OCI-LY1 (cell line): Measurements from ENCODE around the gene FCSK.

Experiments used
- H2AFZ ChIP-seq: fragments of 200-600 bp; sonication (generic), shearing (Covaris generic); 2 replicates; pipeline ENCODE4 v1.6.0; 2014; ENCODE audit warnings: antibody characterized with exemption, mild to moderate bottlenecking, low read length
- H3F3A ChIP-seq: fragments of 200-600 bp; sonication (generic), shearing (Covaris generic); 2 replicates; pipeline ENCODE4 v1.6.0; 2014; ENCODE audit warnings: mild to moderate bottlenecking, antibody characterized with exemption, low read length, moderate library complexity; ENCODE audit not compliant: insufficient read depth
- H3K27ac ChIP-seq: fragments of 200-600 bp; sonication (generic); 2 replicates; pipeline ENCODE4 v1.5.1; 2014; ENCODE audit warnings: low read length, mixed run types, mild to moderate bottlenecking, low read depth; ENCODE audit not compliant: poor library complexity, severe bottlenecking
- H3K27me3 ChIP-seq: fragments of 200-600 bp; sonication (generic); 2 replicates; pipeline ENCODE4 v1.6.0; 2014; ENCODE audit warnings: antibody characterized with exemption, mild to moderate bottlenecking, low read length, moderate library complexity; ENCODE audit not compliant: insufficient read depth
- H3K36me3 ChIP-seq: fragments of 200-600 bp; sonication (generic); 2 replicates; pipeline ENCODE4 v1.6.1; 2014; ENCODE audit warnings: mild to moderate bottlenecking, antibody characterized with exemption, low read length, moderate library complexity, mixed read lengths; ENCODE audit not compliant: insufficient read depth
- H3K4me1 ChIP-seq: fragments of 200-600 bp; sonication (generic); 2 replicates; pipeline ENCODE4 v1.5.1; 2014; ENCODE audit warnings: mild to moderate bottlenecking, low read length, moderate library complexity; ENCODE audit not compliant: insufficient read depth, severe bottlenecking
- H3K4me2 ChIP-seq: fragments of 200-600 bp; sonication (generic), shearing (Covaris generic); 2 replicates; pipeline ENCODE4 v1.6.1; 2014; ENCODE audit warnings: low read length
- H3K4me3 ChIP-seq: fragments of 200-600 bp; sonication (generic); 2 replicates; pipeline ENCODE4 v1.5.1; 2014; ENCODE audit warnings: low read length, low read depth, mild to moderate bottlenecking, mixed read lengths; ENCODE audit not compliant: poor library complexity, severe bottlenecking
- H3K79me2 ChIP-seq: fragments of 200-600 bp; shearing (Covaris generic); 2 replicates; pipeline ENCODE4 v1.6.1; 2016; ENCODE audit warnings: mixed run types, low read length, mixed read lengths; ENCODE audit not compliant: insufficient read depth
- H3K9ac ChIP-seq: fragments of 200-600 bp; sonication (generic), shearing (Covaris generic); 2 replicates; pipeline ENCODE4 v1.6.1; 2014; ENCODE audit warnings: mild to moderate bottlenecking, low read length, mixed read lengths
- H3K9me2 ChIP-seq: fragments of 200-600 bp; sonication (generic), shearing (Covaris generic); 2 replicates; pipeline ENCODE4 v1.6.1; 2014; ENCODE audit warnings: low read depth, mild to moderate bottlenecking, low read length, mixed read lengths
- H3K9me3 ChIP-seq: fragments of 200-600 bp; shearing (Covaris generic); 2 replicates; pipeline ENCODE4 v1.6.1; 2014; ENCODE audit warnings: low read length, mixed read lengths
- H4K20me1 ChIP-seq: fragments of 200-600 bp; sonication (generic), shearing (Covaris generic); 2 replicates; pipeline ENCODE4 v1.6.0; 2016; ENCODE audit warnings: mild to moderate bottlenecking, low read length; ENCODE audit not compliant: insufficient read depth
- CTCF ChIP-seq: fragments of 200-600 bp; sonication (generic), shearing (Covaris generic); IDR thresholded peaks from 2 replicates; pipeline ENCODE4 v1.5.1; 2017; ENCODE audit warnings: mild to moderate bottlenecking, antibody characterized with exemption, low read length, moderate library complexity, mixed read lengths
- EZH2 ChIP-seq: fragments of 200-600 bp; sonication (generic), shearing (Covaris generic); IDR thresholded peaks from 2 replicates; pipeline ENCODE4 v1.8.0; 2017; ENCODE audit warnings: borderline replicate concordance, mixed run types, mild to moderate bottlenecking, antibody characterized with exemption, low read length, moderate library complexity, mixed read lengths

FCSK gene

GRCh38 chr16:70466805-70467076 lies 12.3 kb downstream of the FCSK start:
- Histone ChIP-seq H3K9ac (no peak overlapping the region), H3K27me3 (no peaks in the 10 kb centered on the region), H2AFZ (no peak overlapping the region), H3K9me3 (no peaks in the 10 kb centered on the region), H4K20me1 (no peaks in the 10 kb centered on the region), H3K4me1 (peaks cover 4% of the 10 kb centered on the region), H3K9me2 (no peaks in the 10 kb centered on the region), H3K79me2 (no peaks in the 10 kb centered on the region), H3K4me3 (no peak overlapping the region), H3K36me3 (no peaks in the 10 kb centered on the region), H3K4me2 (no peak overlapping the region), H3K27ac (no peak overlapping the region), H3F3A (no peaks in the 10 kb centered on the region)
- TF ChIP-seq CTCF (no peak), EZH2 (no peak)

- no peak overlapping the region for H3K4me2 ChIP-seq
- no peaks in the 10 kb centered on the region for H3F3A ChIP-seq
- H4K20me1 ChIP-seq = no peaks in the 10 kb centered on the region
- peaks cover 4% of the 10 kb centered on the region for H3K4me1 ChIP-seq
- H2AFZ ChIP-seq = no peak overlapping the region
- TF ChIP-seq EZH2 = no peak
- no peak for TF ChIP-seq CTCF
- no peaks in the 10 kb centered on the region for H3K9me2 ChIP-seq
- H3K9ac ChIP-seq = no peak overlapping the region
- H3K27me3 ChIP-seq = no peaks in the 10 kb centered on the region
- H3K4me3 ChIP-seq = no peak overlapping the region
- H3K79me2 ChIP-seq = no peaks in the 10 kb centered on the region
- H3K36me3 ChIP-seq = no peaks in the 10 kb centered on the region
- H3K27ac ChIP-seq = no peak overlapping the region
- H3K9me3 ChIP-seq = no peaks in the 10 kb centered on the region
Observed at GRCh38 chr16:70467113-70467512, 12.7 kb downstream of the FCSK start.

- Histone ChIP-seq H3K9ac (no peak overlapping the region), H3K9me2 (no peaks in the 10 kb centered on the region), H3K79me2 (no peaks in the 10 kb centered on the region), H3K9me3 (no peaks in the 10 kb centered on the region), H2AFZ (no peak overlapping the region), H3K36me3 (no peaks in the 10 kb centered on the region), H3K4me1 (peaks cover 4% of the 10 kb centered on the region), H3K27ac (no peak overlapping the region), H4K20me1 (no peaks in the 10 kb centered on the region), H3K27me3 (no peaks in the 10 kb centered on the region), H3F3A (no peaks in the 10 kb centered on the region), H3K4me3 (no peak overlapping the region), H3K4me2 (no peak overlapping the region)
- TF ChIP-seq EZH2 (no peak), CTCF (no peak)
Observed at GRCh38 chr16:70467608-70468007, 13.2 kb downstream of the FCSK start.
